Erythroblast (primary cell): Measurements from ENCODE around the gene ADISSP.

Source experiments
- DNase-seq, 2 experiments: peaks; one replicate each; lab custom pipeline; 2025; lab: John Stamatoyannopoulos, UW
- GATA1 ChIP-seq: IDR thresholded peaks from 2 replicates; pipeline ENCODE4 v1.6.1; 2011; ENCODE audit warnings: low read depth, mild to moderate bottlenecking, control low read depth, low read length, moderate library complexity
- POLR2A ChIP-seq: IDR thresholded peaks from 2 replicates; pipeline ENCODE4 v1.6.1; 2011; ENCODE audit warnings: mild to moderate bottlenecking, low read length

The ADISSP gene

GRCh38 chr20:3777716-3778629 lies 10.4 kb upstream of the ADISSP start:
- no peak for TF ChIP-seq POLR2A
- TF ChIP-seq GATA1 = no peak
- DNase-seq = peak; percentile 25 to 41

- no peak for DNase-seq
- TF ChIP-seq GATA1 (no peak), POLR2A (no peak)
Observed at GRCh38 chr20:3777381-3777715, 9.8 kb upstream of the ADISSP start.

- DNase-seq = no peak
- TF ChIP-seq GATA1 (no peak), POLR2A (no peak)
Observed at GRCh38 chr20:3775457-3776108, 8.0 kb upstream of the ADISSP start.

GRCh38 chr20:3771552-3772058 lies 4.1 kb upstream of the ADISSP start:
- no peak for DNase-seq
- TF ChIP-seq GATA1 (no peak), POLR2A (no peak)

GRCh38 chr20:3768342-3769130 lies 983 bp upstream of the ADISSP start:
- peak; percentile 83 for DNase-seq
- TF ChIP-seq POLR2A = no peak
- TF ChIP-seq GATA1 = no peak

- peak; percentile 84 to 86 for DNase-seq
- TF ChIP-seq POLR2A (no peak), GATA1 (no peak)
Observed at GRCh38 chr20:3767110-3767426, 485 bp downstream of the ADISSP start.

- TF ChIP-seq POLR2A (no peak), GATA1 (no peak)
- peak; percentile 43 to 50 for DNase-seq
Observed at GRCh38 chr20:3766422-3767109, 987 bp downstream of the ADISSP start.

- no peak for TF ChIP-seq POLR2A
- no peak for TF ChIP-seq GATA1
- no peak for DNase-seq
Observed at GRCh38 chr20:3765171-3765882, 2.2 kb downstream of the ADISSP start.

- DNase-seq = no peak
- TF ChIP-seq POLR2A (no peak), GATA1 (no peak)
Observed at GRCh38 chr20:3764659-3765058, 2.9 kb downstream of the ADISSP start.

- DNase-seq = no peak
- TF ChIP-seq GATA1 = no peak
- TF ChIP-seq POLR2A = no peak
Observed at GRCh38 chr20:3763671-3764601, 3.6 kb downstream of the ADISSP start.

GRCh38 chr20:3760655-3761348 lies 6.8 kb downstream of the ADISSP start:
- TF ChIP-seq POLR2A (no peak), GATA1 (no peak)
- DNase-seq = no peak
